ENCODE measurements around the gene GJD3.
"Not testable (repeated sequence)": the region's sequence is repeated elsewhere in the genome, so short reads cannot be mapped to it uniquely, and the experiment has no call there.

GJD3 gene, protein sequence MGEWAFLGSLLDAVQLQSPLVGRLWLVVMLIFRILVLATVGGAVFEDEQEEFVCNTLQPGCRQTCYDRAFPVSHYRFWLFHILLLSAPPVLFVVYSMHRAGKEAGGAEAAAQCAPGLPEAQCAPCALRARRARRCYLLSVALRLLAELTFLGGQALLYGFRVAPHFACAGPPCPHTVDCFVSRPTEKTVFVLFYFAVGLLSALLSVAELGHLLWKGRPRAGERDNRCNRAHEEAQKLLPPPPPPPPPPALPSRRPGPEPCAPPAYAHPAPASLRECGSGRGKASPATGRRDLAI

DNA sequence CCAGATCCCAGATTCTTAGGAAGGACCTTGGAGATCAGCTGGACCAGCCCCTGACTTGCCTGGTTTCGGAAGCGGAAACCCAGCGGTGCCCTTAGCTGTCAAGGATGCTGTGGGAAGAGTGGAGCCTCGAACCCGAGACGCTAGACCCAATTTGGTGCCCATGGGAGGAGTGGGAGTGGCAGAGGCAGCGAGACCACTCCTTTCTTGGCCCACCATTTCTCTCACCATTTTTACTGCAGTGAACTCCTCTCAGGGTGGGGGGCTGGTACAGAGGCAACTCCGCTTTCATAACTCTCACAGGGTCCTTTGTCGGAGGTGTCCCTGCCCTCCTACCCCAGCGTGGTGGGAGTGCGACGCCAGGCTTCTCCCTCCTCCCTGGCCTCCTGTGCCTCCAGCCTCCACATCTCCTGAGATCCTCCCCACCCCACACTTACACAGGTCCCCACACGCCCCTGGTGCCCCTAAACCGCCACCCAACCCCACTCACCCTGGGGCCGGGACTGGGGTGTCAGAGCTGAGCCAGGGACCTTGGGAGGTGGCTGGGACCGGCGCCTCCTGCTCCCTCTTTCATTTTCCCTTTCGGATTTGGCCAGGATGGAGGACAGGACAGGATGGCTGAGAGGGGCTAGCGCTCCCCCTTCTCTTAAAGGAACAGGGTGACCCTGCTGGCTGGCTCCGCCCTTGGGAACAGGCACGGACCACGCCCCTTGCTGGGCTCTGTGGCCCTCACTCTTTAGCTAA, at the start of gene GJD3:
Gene GJD3 (minus strand): TSS at position 617 of the 741 bp plus-strand sequence. CDS start 922 bp downstream, outside the sequence.
- no peak for DNase-seq (ENCODE audit: low spot score)

DNA sequence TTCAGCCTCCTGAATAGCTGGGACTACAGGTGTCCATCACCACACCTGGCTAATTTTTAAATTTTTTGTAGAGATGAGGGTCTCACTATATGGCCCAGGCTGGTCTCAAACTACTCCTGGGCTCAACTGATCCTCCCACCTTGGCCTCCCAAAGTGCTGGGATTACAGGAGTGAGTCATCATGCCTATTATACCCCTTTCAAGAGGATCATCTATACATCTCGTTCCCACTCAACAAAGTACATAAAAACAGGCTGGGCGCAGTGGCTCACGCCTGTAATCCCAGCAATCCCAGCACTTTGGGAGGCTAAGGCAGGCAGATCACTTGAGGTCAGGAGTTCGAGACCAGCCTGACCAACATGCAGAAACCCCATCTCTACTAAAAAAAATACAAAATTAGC, 49.8 kb upstream of the GJD3 start:
- DNase-seq (ENCODE audit: low spot score): not testable (repeated sequence)

DNA sequence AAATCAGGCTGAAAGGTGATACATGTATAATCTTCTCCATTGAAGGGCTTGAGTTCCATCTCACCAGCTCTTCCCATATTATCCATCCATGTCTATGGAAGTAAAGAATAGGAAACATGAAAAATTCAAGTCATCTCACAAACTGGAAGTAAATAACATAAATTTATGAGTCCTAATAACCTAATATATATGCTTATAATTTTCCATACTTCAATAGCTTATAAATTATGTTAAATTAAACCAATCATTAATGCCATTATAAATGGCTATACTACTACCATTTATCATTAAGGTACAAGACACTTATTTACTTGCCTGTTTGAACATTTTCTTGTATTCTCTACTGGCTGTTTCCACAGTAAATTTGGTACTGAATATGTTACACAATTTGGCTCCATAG, 48.3 kb upstream of the GJD3 start:
- DNase-seq (ENCODE audit: low spot score): no peak

DNA sequence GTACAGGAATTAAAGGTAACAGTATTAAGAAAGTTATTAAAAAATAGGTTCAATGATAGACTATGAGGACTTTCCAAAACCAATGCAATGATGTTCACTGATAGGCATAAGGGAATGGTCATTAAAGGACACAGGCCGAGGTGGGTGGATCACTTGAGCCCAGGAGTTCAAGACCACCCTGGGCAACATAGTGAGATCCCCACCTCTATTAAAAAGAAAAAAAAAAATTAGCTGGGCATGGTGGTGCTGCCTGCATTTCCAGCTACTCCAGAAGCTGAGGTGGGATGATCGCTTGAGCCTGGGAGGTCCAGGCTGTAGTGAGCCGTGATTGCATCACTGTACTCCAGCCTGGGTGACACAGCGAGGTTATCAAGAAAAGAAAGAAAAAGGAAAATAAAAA, 47.3 kb upstream of the GJD3 start:
- no peak for DNase-seq (ENCODE audit: low spot score)

DNA sequence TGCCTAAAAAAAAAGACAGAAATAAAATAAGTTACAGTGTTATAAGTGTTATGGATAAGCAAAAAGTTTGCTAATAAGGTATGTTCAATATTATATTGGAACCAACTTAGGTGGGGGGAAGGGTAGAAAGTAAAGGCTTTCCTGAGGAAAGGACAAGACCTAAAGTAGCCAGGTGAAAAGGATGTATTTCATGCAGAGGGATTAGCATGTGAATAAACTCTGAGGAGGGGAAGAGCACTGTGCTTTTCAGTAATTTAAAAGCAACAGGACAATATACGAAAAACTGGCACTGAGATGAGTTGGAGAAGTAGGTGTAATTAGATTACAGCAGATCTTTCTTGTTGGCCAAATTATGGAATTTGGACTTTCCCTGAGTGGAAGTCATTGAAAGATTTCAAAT, 45.5 kb upstream of the GJD3 start:
- DNase-seq (ENCODE audit: low spot score): no peak

DNA sequence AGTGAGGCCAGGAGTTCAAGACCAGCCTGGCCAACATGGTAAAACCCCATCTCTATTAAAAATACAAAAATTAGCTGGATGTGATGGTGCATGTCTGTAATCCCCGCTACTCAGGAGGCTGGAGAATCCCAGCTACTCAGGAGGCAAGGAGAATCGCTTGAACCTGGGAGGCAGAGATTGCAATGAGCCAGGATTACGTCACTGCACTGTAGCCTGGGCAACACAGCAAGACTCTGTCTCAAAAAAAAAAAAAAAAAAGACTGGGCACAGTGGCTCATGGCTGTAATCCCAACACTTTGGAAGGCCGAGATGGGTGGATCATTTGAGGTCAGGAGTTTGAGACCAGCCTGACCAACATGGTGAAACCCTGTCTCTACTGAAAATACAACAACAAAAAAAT, 45.0 kb upstream of the GJD3 start:
- DNase-seq (ENCODE audit: low spot score): not testable (repeated sequence)

DNA sequence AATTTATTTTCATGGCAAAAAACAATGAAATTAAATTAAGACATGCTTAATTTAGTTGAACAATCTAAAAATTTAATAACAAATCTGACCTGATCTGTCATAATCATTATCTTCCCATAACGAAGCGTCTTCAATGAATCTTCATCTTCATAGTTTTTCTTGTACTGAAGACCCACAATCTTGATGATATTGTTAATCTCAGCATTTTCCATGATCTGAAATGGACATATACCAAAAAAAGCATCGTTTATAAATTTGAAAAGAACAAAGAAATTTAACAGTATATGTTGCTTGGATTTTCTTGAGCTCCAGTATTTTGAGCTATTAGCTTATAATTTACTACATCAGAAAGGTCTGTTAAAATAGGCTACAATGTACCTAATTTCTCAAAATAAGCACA, 42.9 kb upstream of the GJD3 start:
- no peak for DNase-seq (ENCODE audit: low spot score)

DNA sequence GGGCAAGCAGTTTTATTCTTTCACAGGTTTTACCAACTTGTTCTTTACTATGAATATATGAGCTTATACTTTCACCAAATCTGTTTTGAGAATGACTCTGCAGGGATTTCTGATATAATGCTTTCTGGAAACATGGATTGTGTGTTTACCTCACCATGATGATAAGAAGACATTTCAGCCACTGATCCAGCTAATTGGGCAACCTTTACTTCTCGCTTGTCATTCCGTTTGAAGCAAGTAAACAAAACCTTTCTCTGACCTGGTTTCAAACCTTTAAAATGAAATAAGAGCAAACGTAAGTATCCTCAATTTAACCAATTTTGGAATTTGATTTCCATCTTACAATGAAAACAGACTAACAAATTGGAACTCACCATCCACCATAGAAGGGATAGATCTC, 39.5 kb upstream of the GJD3 start:
- DNase-seq (ENCODE audit: low spot score): no peak

DNA sequence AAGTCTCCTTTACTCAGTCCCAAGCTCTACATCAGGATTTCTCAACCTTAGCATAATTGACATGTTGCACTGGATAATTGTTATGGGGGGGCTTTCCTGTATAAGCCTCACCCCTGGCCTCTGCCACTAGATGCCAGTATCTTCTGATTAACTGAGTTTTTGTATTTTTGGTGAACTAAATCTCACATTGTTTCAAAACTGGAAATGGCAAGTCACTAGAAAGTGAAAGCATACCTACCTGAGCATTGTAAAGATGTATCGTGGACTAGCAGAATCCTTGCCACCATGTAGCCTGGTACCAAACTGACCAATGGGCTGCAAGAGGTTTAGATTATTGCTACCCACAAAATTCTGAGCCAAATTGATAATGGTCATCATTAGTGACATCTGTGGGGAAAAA, 38.1 kb upstream of the GJD3 start:
- no peak for DNase-seq (ENCODE audit: low spot score)

DNA sequence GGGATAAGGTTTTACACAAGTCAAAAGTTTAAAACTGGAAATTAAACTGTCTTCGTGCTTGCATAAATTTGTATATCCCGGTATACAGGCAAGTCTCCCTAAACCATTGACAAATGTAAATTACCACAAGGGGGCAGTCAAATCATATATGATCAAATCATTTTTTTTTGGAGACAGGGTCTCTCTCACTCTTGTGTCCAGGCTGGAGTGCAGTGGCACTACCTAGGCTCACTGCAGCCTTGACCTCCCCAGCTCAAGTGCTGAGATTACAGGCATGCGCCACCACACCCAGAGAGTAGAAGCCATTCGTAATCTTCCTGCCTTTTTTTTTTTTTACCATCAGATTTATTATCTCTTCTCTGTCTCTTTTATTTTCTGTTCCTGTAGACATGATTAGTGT, 34.6 kb upstream of the GJD3 start:
- DNase-seq (ENCODE audit: low spot score): no peak

DNA sequence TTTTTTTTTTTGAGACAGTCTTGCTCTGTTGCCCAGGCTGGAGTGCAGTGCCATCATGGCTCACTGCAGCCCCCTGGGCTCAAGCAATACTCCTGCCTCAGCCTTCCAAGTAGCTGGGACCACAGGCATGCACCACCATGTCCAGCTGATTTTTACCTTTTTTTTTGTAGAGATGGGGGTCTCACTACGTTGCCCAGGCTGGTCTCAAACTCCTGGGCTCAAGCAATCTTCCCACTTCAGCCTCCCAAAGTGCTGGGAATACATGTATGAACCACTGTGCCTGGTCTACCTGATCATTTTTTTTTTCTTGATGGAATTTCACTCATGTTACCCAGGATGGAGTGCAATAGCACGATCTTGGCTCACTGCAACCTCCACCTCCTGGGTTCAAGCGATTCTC, 22.0 kb upstream of the GJD3 start:
- DNase-seq (ENCODE audit: low spot score): not testable (repeated sequence)

DNA sequence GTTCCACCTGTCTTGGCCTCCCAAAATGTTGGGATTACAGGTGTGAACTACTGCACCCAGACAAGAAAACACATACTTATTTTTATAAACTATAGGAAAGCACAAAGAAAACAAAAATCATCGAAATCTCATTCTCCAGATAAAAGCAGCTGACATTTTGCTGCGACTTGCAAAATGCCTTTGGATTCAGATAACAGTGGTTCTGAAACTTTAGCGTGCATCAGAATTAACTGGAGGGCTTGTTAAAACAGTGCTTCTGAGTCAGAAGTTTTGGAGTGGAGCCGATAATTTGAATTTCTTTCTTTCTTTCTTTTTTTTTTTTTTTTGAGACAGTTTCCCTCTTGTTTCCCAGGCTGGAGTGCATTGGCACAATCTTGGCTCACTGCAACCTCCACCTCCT, 17.7 kb upstream of the GJD3 start:
- DNase-seq (ENCODE audit: low spot score): no peak

DNA sequence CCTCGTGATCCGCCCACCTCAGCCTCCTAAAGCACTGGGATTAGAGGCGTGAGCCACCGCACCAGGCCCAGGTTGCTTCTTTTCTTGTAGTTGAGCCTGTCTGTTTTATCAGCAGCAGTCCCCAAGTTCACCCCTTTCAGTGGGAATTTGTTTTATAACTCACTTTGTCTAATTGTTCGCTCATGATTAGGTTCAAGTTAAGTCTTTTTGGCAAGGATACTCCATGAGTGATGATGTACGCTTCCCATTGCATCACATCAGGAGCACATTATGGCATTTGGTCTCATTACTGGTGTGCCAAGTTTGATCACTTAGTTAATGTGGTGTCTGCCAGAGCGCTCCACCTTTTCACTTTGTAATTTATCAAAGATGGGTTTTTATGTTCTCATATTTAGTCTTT, 14.4 kb upstream of the GJD3 start:
- DNase-seq (ENCODE audit: low spot score): no peak

DNA sequence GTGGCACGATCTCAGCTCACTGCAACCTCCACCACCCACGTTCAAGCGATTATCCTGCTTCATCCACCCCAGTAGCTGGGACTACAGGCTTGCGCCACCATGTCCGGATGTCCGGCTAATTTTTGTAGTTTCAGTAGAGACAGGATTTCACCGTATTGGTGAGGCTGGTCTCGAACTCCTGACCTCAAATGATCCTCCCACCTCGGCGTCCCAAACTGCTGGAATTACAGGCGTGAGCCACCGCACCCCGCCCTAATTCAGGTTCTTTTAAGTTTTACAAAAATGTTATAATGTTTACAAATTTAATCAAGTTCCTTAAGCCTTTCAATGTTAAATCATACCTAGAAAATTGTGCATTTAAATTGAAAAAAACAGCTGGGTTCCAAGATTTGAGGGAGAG, 13.3 kb upstream of the GJD3 start:
- no peak for DNase-seq (ENCODE audit: low spot score)

DNA sequence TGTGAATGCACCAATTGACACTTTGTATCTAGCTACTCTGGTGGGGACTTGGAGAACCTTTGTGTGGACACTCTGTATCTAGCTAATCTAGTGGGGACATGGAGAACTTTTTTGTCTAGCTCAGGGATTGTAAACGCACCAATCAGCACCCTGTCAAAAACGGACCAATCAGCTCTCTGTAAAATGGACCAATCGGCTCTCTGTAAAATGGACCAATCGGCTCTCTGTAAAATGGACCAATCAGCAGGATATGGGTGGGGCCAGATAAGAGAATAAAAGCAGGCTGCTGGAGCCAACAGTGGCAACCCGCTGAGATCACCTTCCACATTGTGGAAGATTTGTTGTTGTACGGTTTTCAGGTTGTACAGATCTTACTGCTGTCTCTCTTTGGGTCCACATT, 12.0 kb upstream of the GJD3 start:
- not testable (repeated sequence) for DNase-seq (ENCODE audit: low spot score)

DNA sequence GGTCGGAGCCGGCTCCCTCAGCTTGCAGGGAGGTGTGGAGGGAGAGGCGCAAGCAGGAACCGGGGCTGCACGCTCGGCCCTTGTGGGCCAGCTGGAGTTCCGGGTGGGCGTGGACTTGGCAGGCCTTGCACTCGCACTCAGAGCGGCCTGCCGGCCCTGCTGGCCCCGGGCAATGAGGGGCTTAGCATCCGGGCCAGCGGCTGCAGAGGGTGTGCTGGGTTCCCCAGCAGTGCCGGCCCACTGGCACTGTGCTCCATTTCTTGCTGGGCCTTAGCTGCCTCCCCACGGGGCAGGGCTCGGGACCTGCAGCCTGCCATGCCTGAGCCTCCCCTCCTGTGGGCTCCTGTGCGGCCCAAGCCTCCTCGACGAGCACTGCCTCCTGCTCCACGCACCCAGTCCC, 11.2 kb upstream of the GJD3 start:
- not testable (repeated sequence) for DNase-seq (ENCODE audit: low spot score)

DNA sequence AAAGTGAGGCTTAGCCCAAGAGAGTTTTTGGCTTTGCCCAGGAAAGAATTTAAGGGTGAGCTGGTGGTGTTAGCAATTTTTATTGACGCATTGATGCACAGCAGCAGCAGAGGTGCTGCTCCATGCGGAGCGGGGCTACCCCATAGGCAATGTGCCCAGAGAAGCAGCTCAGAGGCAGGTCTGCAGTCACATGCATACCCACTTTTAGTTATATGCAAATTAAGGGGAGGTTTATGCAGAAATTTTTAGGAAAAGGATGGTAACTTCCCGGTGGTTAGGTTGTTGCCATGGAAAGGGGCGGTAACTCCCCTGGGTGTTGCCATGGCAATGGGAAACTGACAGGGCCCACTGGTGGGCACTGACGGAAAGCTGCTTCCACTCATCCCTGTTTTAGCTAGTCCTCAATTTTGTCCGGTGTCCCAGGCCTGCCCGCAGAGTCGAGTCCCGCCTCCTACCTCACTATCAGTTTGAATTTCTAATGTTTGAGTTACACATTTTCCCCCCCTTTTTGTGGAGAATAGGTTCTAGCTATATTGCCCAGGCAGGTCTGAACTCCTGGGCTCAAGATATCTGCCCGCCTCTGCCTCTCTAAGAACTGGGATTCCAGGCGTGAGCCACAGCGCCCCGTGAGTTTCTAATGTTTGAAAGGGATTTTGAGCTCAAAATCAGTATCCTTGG, 10.4 kb upstream of the GJD3 start:
- no peak for DNase-seq (ENCODE audit: low spot score)

DNA sequence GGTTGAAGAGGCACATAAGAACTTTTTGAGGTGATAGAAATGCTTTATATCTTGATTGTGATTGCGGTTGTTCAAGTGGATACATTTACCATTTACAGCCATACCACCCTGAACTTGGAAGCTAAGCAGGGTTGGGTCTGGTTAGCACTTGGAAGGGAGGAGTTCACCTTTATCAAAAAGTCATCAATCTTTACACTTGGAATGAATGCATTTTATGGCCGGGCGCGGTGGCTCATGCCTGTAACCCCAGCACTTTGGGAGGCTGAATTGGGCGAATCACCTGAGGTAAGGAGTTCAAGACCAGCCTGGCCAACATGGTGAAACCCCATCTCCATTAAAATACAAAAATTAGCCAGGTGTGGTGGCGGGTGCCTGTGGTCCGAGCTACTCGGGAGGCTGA, 9.5 kb upstream of the GJD3 start:
- DNase-seq (ENCODE audit: low spot score): no peak

DNA sequence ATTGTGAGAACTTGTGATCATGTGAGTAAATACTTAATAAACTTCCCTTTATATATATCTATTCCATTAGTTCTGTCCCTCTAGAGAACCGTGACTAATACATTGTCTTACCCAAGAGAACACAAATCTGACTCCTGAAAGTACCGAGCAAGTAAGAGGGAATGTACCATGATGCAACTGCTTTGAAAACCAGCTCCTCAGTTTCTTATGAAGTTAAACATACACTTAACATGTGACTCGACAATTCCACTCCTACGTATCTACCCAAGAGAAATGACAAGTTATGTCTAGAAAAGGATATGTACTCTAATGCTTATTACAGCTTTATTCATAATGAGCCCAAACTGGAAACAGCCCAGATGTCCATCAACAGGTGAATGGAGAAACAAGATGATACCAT, 8.8 kb upstream of the GJD3 start:
- no peak for DNase-seq (ENCODE audit: low spot score)

DNA sequence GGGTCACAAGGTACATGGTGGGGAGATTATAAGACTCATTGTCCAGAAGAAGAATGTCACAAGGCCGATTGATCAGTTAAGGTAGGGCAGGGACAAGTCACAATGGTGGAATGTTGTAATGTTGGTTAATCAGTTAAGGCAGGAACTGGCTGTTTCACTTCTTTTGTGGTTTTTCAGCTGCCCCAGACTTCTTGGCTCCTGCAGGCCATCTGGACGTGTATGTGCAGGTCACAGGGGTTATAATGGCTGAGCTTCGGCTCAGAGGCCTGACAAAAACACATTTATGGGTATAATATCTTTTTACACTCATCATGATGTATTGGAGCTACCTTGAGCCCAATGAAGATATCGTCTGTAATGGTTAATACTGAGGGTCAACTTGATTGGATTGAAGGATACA, 8.1 kb upstream of the GJD3 start:
- DNase-seq (ENCODE audit: low spot score): not testable (repeated sequence)

DNA sequence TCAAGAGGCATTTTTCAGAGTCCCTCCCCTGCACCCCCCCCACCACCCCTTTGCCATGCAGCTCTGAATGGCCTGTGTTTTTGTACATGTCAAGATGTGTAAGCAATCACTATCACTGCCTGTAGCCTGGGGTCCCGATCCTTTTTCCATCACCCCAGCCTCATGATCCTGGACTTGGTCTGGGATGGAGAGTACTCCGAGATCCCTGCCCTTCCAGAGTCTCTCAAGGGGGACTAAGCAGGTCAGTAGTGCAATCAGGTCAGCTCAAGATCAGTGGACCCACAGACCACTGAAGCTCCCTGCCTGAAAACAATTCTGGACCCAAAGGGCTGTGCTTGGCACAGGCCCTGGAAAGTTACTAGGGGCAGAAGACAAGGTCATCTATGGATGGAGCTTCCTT, 7.5 kb upstream of the GJD3 start:
- DNase-seq (ENCODE audit: low spot score): no peak

DNA sequence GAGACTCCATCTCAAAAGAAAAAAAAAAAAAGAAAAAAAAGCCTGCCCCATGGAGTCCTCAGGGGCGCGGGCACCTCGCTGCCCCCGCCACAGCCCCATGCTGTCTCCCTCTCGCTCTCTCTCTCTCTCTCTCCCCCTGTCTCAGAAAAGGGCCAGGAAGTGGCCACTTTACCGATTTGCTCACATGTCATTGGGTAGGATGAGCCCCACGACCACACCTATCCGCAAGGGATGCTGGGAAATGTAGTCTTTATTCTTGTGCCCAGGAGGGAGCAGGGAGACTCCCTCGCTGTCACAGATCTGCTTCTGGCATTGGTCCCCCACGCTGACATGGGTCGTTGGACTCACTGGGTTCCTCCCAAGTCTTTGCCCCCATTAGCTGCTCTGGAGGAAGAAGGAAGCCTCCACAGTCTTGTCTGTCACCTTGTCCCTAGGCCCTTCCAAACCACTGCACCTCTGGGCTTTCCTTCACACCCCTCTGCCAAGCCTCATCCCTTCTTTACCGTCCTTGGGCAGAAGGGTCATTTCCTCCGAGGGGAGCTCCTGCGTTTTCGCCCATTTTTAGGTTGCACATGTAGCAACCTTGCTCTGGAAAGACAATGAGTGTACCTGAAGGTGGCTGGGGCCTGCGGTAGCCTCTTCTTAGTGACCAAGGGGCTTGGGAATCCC, 6.9 kb upstream of the GJD3 start:
- DNase-seq (ENCODE audit: low spot score): no peak

DNA sequence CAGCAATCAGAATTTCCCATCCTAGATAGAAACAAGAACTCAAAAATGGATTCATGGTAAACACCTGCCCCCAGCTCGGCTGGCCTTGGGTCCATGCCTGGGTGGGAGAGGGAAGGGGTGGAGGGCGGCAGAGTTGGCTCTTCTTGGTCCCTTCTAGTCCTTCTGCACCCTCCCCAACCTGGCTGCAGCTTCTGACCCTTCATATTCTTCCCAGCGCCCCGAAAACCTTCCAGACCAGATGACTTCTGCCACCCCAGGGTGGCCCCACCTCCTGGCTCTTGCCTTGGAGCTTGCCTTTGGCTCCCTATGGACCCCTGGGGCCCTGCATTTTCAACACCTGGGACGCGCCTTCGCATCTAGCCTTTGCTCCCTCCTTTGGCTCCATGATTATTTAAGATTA, 5.4 kb upstream of the GJD3 start:
- no peak for DNase-seq (ENCODE audit: low spot score)

All from putamen (tissue), 1 donor.